HG03457 (cell line): ENCODE measurements around the gene CCDC3.

ENCODE experiments used
- ATAC-seq: cut with Tn5 transposase; IDR thresholded peaks from one replicate; pipeline ENCODE4 v1.9.1; 2021; ENCODE audit warnings: moderate number of reproducible peaks; ENCODE audit not compliant: unreplicated experiment

CCDC3 gene

GRCh38 chr10:12965571-12965970 is 35.9 kb downstream of the CCDC3 start:
- ATAC-seq: no peak

GRCh38 chr10:12962556-12962955 is 39.0 kb downstream of the CCDC3 start:
- ATAC-seq: no peak

GRCh38 chr10:12961416-12962205 is 39.9 kb downstream of the CCDC3 start:
- no peak for ATAC-seq

GRCh38 chr10:12960941-12961340 is 40.6 kb downstream of the CCDC3 start:
- ATAC-seq: no peak

DNA sequence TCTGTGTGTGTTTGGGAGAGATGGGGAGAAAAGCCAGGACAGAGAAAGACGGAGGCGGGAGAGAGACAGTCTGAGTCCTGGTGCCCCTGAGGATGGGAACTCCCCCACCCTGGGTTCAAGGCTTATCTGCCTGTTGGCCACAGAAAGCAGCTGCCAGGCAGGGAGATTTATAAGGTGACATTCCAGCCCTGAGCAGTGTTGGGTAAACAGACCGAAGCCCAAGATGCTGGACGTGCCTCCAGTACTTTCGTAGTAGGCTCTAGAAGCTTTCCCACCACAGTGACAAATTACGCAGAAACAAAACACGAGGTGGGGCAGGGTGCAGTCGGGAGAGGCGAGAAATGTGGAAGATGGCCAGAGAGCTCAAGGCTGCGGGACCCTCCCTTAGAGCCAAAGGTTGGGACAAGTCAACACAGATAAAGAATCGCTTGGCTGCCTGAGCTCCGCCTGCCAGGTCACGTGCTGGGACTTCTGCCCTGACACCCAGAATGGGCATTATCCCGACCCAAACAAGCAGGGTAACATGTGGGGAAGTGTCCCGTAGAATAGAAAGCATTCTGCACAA is 41.1 kb downstream of the CCDC3 start:
- ATAC-seq: no peak

DNA sequence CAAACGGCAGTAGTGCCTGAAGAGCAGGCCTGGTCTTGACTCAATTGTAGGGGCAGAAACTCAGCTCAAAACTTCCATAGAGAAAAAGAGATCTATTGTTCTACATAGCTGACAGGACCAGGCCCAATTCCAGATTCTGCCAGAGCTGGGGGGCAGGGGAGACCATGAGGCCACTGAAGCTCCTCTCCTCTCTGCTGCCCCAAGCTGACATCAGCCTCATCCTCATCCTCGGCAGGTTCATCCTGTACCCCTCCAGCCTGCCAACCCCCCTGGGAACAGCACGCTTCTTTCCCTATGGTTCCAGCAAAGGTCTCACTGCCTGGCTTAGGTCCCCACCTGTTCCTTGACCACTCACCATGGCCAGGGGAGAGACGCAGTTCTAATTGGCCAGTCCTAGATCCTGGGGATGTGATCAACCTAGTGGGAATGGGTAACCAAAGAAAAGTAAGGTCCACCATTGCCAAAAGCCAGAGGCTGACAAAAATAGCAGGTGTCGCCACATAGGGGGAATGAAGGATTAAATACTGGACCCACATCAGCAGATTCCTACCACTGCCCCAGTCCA is 42.9 kb downstream of the CCDC3 start:
- ATAC-seq: no peak

- no peak for ATAC-seq
Measured at GRCh38 chr10:12957081-12957480, 44.4 kb downstream of the CCDC3 start.

DNA sequence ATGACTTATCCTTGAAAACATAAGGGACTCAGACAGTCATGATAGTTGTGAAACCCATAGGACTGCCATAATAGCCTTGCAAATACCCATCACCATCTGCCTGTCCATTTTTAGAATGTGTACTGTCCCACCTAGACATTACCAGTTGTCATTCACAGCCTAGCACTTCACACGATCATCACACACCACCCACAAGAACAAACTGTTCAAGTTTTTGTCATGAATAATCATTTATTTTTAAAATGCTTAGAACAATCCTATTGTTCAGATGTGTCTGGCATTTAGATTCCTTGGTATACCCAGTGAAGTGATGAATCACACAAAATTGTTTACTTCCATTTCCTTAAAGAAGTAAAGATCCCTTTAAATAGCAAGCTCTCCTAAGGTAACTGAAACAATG is 46.6 kb downstream of the CCDC3 start:
- no peak for ATAC-seq

GRCh38 chr10:12950583-12951128 is 50.9 kb downstream of the CCDC3 start:
- ATAC-seq: no peak

DNA sequence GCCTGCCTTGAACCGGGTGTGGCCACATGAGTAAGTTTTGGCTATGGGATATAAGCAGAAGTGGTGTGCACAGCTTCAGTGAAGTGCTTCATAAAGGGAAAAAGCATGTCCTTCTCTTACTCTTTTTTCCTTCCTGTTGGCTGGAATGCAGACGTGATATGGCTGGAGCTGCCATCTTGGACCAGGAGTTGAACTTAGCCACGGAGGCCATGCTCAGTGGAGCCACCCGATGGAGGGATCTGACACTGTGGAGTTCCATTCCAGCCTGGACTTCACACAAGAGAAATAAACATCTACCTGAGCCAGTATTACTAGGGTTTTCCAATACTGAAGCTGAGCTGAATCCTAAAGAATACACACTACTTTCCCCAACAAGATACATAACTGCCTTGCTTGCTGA is 52.3 kb downstream of the CCDC3 start:
- ATAC-seq: no peak

GRCh38 chr10:12947741-12948140 is 53.8 kb downstream of the CCDC3 start:
- ATAC-seq: no peak

DNA sequence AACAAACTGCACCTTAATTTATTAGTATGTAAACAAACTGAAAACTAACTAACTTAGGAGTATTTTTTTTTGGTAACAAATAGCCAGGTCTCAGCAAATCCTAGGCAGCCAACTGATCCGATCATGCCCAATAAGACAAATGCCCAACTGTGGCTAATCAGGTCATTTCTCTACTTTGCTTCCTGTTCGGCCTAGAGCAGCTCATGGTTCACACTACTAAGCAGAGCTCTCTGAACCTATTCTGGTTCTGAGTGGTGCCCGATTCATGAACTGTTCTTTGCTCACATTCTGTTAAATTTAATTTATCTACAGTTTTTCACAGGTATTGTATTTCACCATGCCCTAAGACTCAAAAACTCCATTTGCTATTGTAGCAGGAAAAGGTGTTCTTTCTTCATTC is 55.1 kb downstream of the CCDC3 start:
- no peak for ATAC-seq

DNA sequence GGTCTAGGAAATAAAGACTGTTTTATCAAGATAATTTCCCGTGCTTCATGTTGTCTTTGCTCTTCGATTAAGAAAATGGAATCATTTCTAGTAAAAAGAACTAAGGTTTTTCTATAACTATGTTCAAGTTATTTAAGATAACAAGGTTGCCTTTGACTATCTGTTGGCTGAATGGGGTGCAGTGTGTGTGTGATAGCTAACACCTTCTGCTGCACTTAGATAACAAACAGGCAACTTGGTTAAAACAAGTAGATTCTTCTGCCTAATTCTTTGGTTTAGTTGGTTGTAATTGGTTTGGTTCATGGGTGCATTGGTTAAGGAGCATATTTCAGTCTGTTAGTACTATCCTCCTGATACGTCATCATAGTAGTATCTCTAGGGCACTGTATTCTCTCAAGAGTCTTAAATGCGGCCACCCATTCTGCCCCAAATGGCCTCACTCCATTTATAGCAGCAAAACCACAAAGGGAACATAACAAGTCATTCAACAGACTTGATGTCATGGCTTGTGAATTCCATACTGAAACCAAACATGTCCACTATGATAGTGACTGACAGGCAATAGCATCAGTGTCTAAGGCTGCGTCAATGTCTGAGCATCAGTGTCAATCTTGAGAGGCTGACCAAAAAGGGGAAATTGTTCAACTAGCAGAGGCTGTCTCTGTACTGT is 55.7 kb downstream of the CCDC3 start:
- ATAC-seq: no peak

- no peak for ATAC-seq
Measured at GRCh38 chr10:12944931-12945330, 56.6 kb downstream of the CCDC3 start.

GRCh38 chr10:12943425-12943824 is 58.1 kb downstream of the CCDC3 start:
- no peak for ATAC-seq

GRCh38 chr10:12941966-12942365 is 59.5 kb downstream of the CCDC3 start:
- no peak for ATAC-seq

DNA sequence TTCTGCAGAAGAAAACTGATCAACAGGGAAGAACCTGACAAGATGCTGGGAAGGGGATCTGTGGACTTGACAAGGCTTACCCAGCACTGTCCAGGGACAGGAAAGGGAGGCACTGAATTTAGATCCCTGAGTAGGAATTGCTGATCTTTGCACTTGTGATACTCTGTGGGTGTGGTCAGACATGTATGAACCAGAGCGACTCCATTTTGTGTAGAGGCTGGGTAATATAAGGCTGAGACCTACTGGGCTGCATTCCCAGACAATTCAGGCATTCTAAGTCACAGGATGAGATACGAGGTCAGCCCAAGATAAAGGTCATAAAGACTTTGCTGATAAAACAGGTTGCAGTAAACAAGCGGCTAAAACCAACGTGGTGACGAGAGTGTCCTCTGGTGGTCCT is 60.7 kb downstream of the CCDC3 start:
- no peak for ATAC-seq

GRCh38 chr10:12938271-12938670 is 63.2 kb downstream of the CCDC3 start:
- ATAC-seq: no peak

GRCh38 chr10:12937527-12937926 is 64.0 kb downstream of the CCDC3 start:
- ATAC-seq: no peak

- no peak for ATAC-seq
Measured at GRCh38 chr10:12934777-12935176, 66.7 kb downstream of the CCDC3 start.

- no peak for ATAC-seq
Measured at GRCh38 chr10:12929381-12929780, 72.1 kb downstream of the CCDC3 start.

- ATAC-seq: no peak
Measured at GRCh38 chr10:12928571-12928970, 72.9 kb downstream of the CCDC3 start.
